ENCODE data around the gene PTPRN2. TPM values are rescaled to one million over a fixed set of nuclear protein-coding genes. Genes with fewer than 3 reads are reported as not detected.
A peak's percentile ranks its signal among the peaks of the same experiment; 100 is the strongest.

The PTPRN2 gene
- total and polyA plus RNA-seq, 3 experiments from 2014 or later: 0.33 to 1.2 (median 0.42) TPM

GRCh38 chr7:158454631-158455030, 133.0 kb downstream of the PTPRN2 start:
- H3K9me3 Mint-ChIP-seq: no peaks in the 10 kb centered on the region
- peaks cover 0 to 1% (median 0%) of the 10 kb centered on the region in 3 donors for H3K36me3 Mint-ChIP-seq
- Histone ChIP-seq H3K9me3 (ENCODE audit: low read length) (no peaks in the 10 kb centered on the region), H3K4me3 (ENCODE audit: low read length) (no peak overlapping the region), H3K4me1 (ENCODE audit: insufficient read depth, low read length) (no peaks in the 10 kb centered on the region), H3K36me3 (ENCODE audit: insufficient read depth, low read length) (no peaks in the 10 kb centered on the region), H3K27me3 (ENCODE audit: insufficient read depth, low read length, poor library complexity, severe bottlenecking) (no peaks in the 10 kb centered on the region), H3K27ac (ENCODE audit: low read depth, low read length) (no peak overlapping the region)
- CTCF ChIA-PET: no interaction called here
- H3K4me1 Mint-ChIP-seq: no peaks in the 10 kb centered on the region
- H3K27me3 Mint-ChIP-seq: peaks cover 0 to 2% of the 10 kb centered on the region in 2 donors
- POLR2A ChIA-PET: no interaction called here
- H3K4me3 Mint-ChIP-seq: no peak overlapping the region
- peak in 1 of 5 donors; percentile 26 for DNase-seq
- H3K27ac Mint-ChIP-seq: no peak overlapping the region

GRCh38 chr7:158453663-158454062, 134.0 kb downstream of the PTPRN2 start:
- ChIA-PET CTCF (no interaction called here), POLR2A (no interaction called here)
- peaks cover 0 to 1% (median 0%) of the 10 kb centered on the region in 3 donors for H3K36me3 Mint-ChIP-seq
- H3K27me3 Mint-ChIP-seq: peaks cover 0 to 2% of the 10 kb centered on the region in 2 donors
- H3K4me1 Mint-ChIP-seq: no peaks in the 10 kb centered on the region
- H3K9me3 Mint-ChIP-seq: no peaks in the 10 kb centered on the region
- Histone ChIP-seq H3K27me3 (ENCODE audit: insufficient read depth, low read length, poor library complexity, severe bottlenecking) (peaks cover 6% of the 10 kb centered on the region), H3K4me3 (ENCODE audit: low read length) (no peak overlapping the region), H3K27ac (ENCODE audit: low read depth, low read length) (no peak overlapping the region), H3K4me1 (ENCODE audit: insufficient read depth, low read length) (no peaks in the 10 kb centered on the region), H3K9me3 (ENCODE audit: low read length) (no peaks in the 10 kb centered on the region), H3K36me3 (ENCODE audit: insufficient read depth, low read length) (no peaks in the 10 kb centered on the region)
- no peak for DNase-seq
- no peak overlapping the region for H3K4me3 Mint-ChIP-seq
- no peak overlapping the region for H3K27ac Mint-ChIP-seq

- Mint-ChIP-seq H3K4me3 (no peak overlapping the region), H3K27me3 (peaks cover 0 to 2% of the 10 kb centered on the region in 2 donors), H3K27ac (no peak overlapping the region), H3K4me1 (no peaks in the 10 kb centered on the region), H3K36me3 (peaks cover 0 to 1% (median 0%) of the 10 kb centered on the region in 3 donors), H3K9me3 (no peaks in the 10 kb centered on the region)
- peaks cover 6% of the 10 kb centered on the region for H3K27me3 ChIP-seq (ENCODE audit: insufficient read depth, low read length, poor library complexity, severe bottlenecking)
- no peaks in the 10 kb centered on the region for H3K36me3 ChIP-seq (ENCODE audit: insufficient read depth, low read length)
- no peaks in the 10 kb centered on the region for H3K4me1 ChIP-seq (ENCODE audit: insufficient read depth, low read length)
- H3K27ac ChIP-seq (ENCODE audit: low read depth, low read length): no peak overlapping the region
- CTCF ChIA-PET: no interaction called here
- POLR2A ChIA-PET: no interaction called here
- DNase-seq: no peak
- H3K4me3 ChIP-seq (ENCODE audit: low read length): no peak overlapping the region
- H3K9me3 ChIP-seq (ENCODE audit: low read length): no peaks in the 10 kb centered on the region
Measured at GRCh38 chr7:158452331-158452730, 135.3 kb downstream of the PTPRN2 start.

- H3K27ac ChIP-seq (ENCODE audit: low read depth, low read length): no peak overlapping the region
- no peaks in the 10 kb centered on the region for H3K36me3 ChIP-seq (ENCODE audit: insufficient read depth, low read length)
- H3K36me3 Mint-ChIP-seq: no peaks in the 10 kb centered on the region
- no peaks in the 10 kb centered on the region for H3K4me1 ChIP-seq (ENCODE audit: insufficient read depth, low read length)
- no peaks in the 10 kb centered on the region for H3K9me3 ChIP-seq (ENCODE audit: low read length)
- H3K4me3 ChIP-seq (ENCODE audit: low read length): no peak overlapping the region
- H3K27me3 ChIP-seq (ENCODE audit: insufficient read depth, low read length, poor library complexity, severe bottlenecking): peaks cover 6% of the 10 kb centered on the region
- no peak overlapping the region for H3K27ac Mint-ChIP-seq
- H3K4me3 Mint-ChIP-seq: no peak overlapping the region
- H3K4me1 Mint-ChIP-seq: no peaks in the 10 kb centered on the region
- DNase-seq: no peak
- no peaks in the 10 kb centered on the region for H3K9me3 Mint-ChIP-seq
- CTCF ChIA-PET: no interaction called here
- no peaks in the 10 kb centered on the region for H3K27me3 Mint-ChIP-seq
- POLR2A ChIA-PET: no interaction called here
Measured at GRCh38 chr7:158450476-158451124, 137.0 kb downstream of the PTPRN2 start.

- H3K27me3 Mint-ChIP-seq: no peaks in the 10 kb centered on the region
- no peaks in the 10 kb centered on the region for H3K9me3 ChIP-seq (ENCODE audit: low read length)
- H3K27ac ChIP-seq (ENCODE audit: low read depth, low read length): no peak overlapping the region
- no peak overlapping the region for H3K4me3 Mint-ChIP-seq
- CTCF ChIA-PET: no interaction called here
- DNase-seq: no peak
- no peaks in the 10 kb centered on the region for H3K36me3 Mint-ChIP-seq
- POLR2A ChIA-PET: no interaction called here
- no peak overlapping the region for H3K27ac Mint-ChIP-seq
- H3K4me1 ChIP-seq (ENCODE audit: insufficient read depth, low read length): no peaks in the 10 kb centered on the region
- H3K4me3 ChIP-seq (ENCODE audit: low read length): no peak overlapping the region
- no peaks in the 10 kb centered on the region for H3K36me3 ChIP-seq (ENCODE audit: insufficient read depth, low read length)
- H3K4me1 Mint-ChIP-seq: no peaks in the 10 kb centered on the region
- H3K27me3 ChIP-seq (ENCODE audit: insufficient read depth, low read length, poor library complexity, severe bottlenecking): peaks cover 6% of the 10 kb centered on the region
- H3K9me3 Mint-ChIP-seq: no peaks in the 10 kb centered on the region
Measured at GRCh38 chr7:158449942-158450341, 137.7 kb downstream of the PTPRN2 start.

DNA sequence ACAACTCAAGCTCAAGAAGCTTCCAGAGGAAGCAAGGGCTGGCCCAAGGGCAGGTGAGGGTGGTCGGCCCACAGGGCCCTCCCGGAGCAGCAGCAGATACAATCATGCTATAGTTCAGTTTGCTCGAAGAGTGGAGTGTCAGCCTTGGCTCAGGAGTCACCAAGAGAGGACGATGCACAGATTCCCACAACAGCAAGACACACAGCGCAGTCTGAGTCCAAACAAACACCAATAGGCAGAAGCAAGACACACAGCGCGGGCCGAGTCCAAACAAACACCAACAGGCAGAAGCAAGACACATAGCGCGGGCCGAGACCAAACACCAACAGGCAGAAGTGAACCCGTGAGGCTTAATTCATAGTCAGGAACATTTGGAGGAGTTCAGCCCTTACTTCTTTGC, 138.4 kb downstream of the PTPRN2 start:
- no peaks in the 10 kb centered on the region for H3K4me1 ChIP-seq (ENCODE audit: insufficient read depth, low read length)
- H3K27ac ChIP-seq (ENCODE audit: low read depth, low read length): no peak overlapping the region
- peaks cover 6% of the 10 kb centered on the region for H3K27me3 ChIP-seq (ENCODE audit: insufficient read depth, low read length, poor library complexity, severe bottlenecking)
- no peaks in the 10 kb centered on the region for H3K9me3 ChIP-seq (ENCODE audit: low read length)
- H3K4me3 ChIP-seq (ENCODE audit: low read length): no peak overlapping the region
- H3K9me3 Mint-ChIP-seq: no peaks in the 10 kb centered on the region
- CTCF ChIA-PET: no interaction called here
- no peaks in the 10 kb centered on the region for H3K36me3 ChIP-seq (ENCODE audit: insufficient read depth, low read length)
- no peaks in the 10 kb centered on the region for H3K27me3 Mint-ChIP-seq
- H3K27ac Mint-ChIP-seq: no peak overlapping the region
- H3K4me3 Mint-ChIP-seq: no peak overlapping the region
- POLR2A ChIA-PET: no interaction called here
- H3K36me3 Mint-ChIP-seq: no peaks in the 10 kb centered on the region
- no peak for DNase-seq
- H3K4me1 Mint-ChIP-seq: no peaks in the 10 kb centered on the region

DNA sequence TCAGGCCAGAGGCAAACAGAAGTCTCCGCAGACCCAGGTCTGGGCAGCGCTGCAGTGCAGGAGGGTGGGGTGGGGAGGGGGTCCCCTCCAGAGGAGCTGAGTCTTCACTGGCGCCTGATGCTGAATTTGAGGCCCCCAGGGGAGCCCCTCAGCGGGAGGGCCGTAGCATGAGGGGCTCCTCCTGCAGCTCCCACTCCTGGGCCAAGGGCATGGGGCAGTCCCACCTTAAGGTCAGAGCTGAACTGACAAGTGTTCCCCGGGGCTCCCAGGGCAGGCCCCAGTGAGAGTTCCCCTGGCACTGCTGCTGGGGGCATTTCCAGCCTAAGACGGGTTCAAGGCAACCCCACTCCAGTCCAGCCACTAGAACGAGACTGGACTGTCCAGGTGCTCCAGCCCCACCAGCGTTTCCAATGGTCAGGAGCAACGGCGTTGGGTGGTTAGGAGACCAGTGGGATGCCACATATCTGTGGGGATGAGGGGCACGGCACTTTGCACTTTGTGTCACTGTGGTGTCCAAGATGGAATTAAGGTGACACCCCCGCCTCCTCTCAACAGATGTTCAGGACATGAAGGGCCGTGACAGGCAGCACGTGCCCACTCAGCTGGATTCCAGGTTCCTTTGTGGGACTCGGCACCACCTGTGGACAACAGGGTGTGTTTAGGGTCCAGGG, 139.1 kb downstream of the PTPRN2 start:
- Histone ChIP-seq H3K4me3 (ENCODE audit: low read length) (no peak overlapping the region), H3K9me3 (ENCODE audit: low read length) (no peaks in the 10 kb centered on the region), H3K27me3 (ENCODE audit: insufficient read depth, low read length, poor library complexity, severe bottlenecking) (peaks cover 6% of the 10 kb centered on the region), H3K4me1 (ENCODE audit: insufficient read depth, low read length) (no peaks in the 10 kb centered on the region), H3K27ac (ENCODE audit: low read depth, low read length) (no peak overlapping the region), H3K36me3 (ENCODE audit: insufficient read depth, low read length) (no peaks in the 10 kb centered on the region)
- H3K9me3 Mint-ChIP-seq: no peaks in the 10 kb centered on the region
- H3K4me1 Mint-ChIP-seq: no peaks in the 10 kb centered on the region
- no peak for DNase-seq
- no peaks in the 10 kb centered on the region for H3K36me3 Mint-ChIP-seq
- no peak overlapping the region for H3K27ac Mint-ChIP-seq
- no peaks in the 10 kb centered on the region for H3K27me3 Mint-ChIP-seq
- no peak overlapping the region for H3K4me3 Mint-ChIP-seq
- CTCF ChIA-PET: no interaction called here
- POLR2A ChIA-PET: no interaction called here

DNA sequence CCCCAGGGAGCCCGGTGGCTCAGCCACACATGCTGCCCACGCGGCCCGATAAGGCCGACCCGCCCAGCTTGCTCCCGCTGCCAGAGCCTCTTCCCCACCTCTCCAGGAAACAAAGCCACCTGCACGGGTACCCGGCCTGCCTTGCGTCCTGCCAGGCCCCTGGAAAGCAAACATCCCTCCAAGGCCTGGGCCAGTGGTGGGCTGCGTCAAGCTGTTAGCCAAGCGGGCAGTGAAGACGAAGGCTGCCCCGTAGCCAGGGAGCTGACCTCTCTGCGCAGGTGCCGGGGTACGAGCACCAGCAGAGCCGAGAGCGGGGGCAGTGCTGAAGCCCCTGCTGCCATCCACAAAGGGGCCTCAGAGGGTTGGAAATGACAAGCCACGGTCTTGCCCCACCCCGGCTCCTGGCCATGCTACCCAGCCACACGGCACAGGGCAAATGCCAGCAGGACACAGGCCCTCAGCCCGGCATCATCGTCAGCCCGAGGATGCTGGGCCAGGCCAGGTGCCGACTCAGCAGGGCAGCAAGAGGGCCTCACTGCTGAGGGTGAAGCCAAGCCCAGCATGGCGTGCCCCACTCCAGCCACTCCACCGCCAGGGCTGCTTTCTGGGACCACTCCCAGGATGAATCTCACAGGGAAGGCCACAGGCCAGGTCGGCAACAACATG, 140.0 kb downstream of the PTPRN2 start:
- POLR2A ChIA-PET: no interaction called here
- no peak overlapping the region for H3K4me3 Mint-ChIP-seq
- no peaks in the 10 kb centered on the region for H3K36me3 Mint-ChIP-seq
- no peak overlapping the region for H3K27ac ChIP-seq (ENCODE audit: low read depth, low read length)
- CTCF ChIA-PET: no interaction called here
- H3K9me3 ChIP-seq (ENCODE audit: low read length): no peaks in the 10 kb centered on the region
- H3K4me1 ChIP-seq (ENCODE audit: insufficient read depth, low read length): no peaks in the 10 kb centered on the region
- H3K9me3 Mint-ChIP-seq: no peaks in the 10 kb centered on the region
- no peaks in the 10 kb centered on the region for H3K36me3 ChIP-seq (ENCODE audit: insufficient read depth, low read length)
- H3K27me3 ChIP-seq (ENCODE audit: insufficient read depth, low read length, poor library complexity, severe bottlenecking): peaks cover 6% of the 10 kb centered on the region
- H3K27me3 Mint-ChIP-seq: no peaks in the 10 kb centered on the region
- DNase-seq: no peak
- H3K4me1 Mint-ChIP-seq: no peaks in the 10 kb centered on the region
- no peak overlapping the region for H3K4me3 ChIP-seq (ENCODE audit: low read length)
- H3K27ac Mint-ChIP-seq: no peak overlapping the region

Data from CD8-positive, alpha-beta memory T cell (primary cell).